Body of pancreas (tissue), 4 donors: ENCODE measurements around the gene MCTP2.

Source experiments
- CTCF ChIP-seq, 7 experiments: fragments of 450-650 bp in 4 of 7; fragments of 200-600 bp in 3 of 7; sonication (generic) in 3 of 7; IDR thresholded peaks; one replicate each; pipeline ENCODE4 v1.5.1; 2016 to 2019; ENCODE audit warnings: antibody characterized with exemption in 7 of 7
- POLR2A ChIP-seq, 3 donors: fragments of 450-650 bp; IDR thresholded peaks; one replicate each; pipeline ENCODE4 v1.6.1; 2016; ENCODE audit warnings: antibody characterized with exemption in 3 of 3, mild to moderate bottlenecking in 2 of 3

GRCh38 chr15:94467034-94467433 lies 235.7 kb downstream of the MCTP2 start:
- peak in 2 of 7 experiments; percentile 7 to 15 for TF ChIP-seq CTCF (IDR thresholded peaks at IDR 0.05)
- TF ChIP-seq POLR2A (IDR thresholded peaks at IDR 0.05), result no peak
